Measurements from ENCODE around the gene FASTKD3.
A peak's percentile ranks its signal among the peaks of the same experiment; 100 is the strongest.

FASTKD3 gene

DNA sequence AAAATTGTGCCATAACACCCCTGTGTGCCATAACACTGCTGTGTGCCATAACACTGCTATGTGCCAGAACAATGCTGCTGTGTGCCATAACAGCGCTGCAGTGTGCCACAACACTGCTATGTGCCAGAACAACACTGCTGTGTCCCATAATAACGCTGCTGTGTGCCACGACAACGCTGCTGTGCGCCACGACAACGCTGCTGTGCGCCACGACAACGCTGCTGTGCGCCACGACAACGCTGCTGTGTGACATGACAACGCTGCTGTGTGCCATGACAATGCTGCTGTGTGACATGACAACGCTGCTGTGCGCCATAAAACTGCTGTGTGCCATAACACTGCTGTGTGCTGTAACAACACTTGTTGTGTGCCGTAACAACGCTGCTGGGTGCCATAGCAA is 43.8 kb downstream of the FASTKD3 start:
- Histone ChIP-seq H3K4ac (ENCODE audit: low read length) (no peak overlapping the region), H2BK5ac (ENCODE audit: low read length) (no peak overlapping the region), H4K91ac (ENCODE audit: low read depth, low read length, poor library complexity) (peak overlapping the region; percentile 76), H3K27ac (replicated peaks; ENCODE audit: low read length) (no peak overlapping the region), H3K9ac (ENCODE audit: low read depth, low read length, poor library complexity) (peak overlapping the region; percentile 65), H3K36me3 (replicated peaks in 1 of 2; ENCODE audit: control insufficient read depth in 2 of 2, insufficient read depth in 2 of 2, low read length in 2 of 2) (no peaks in the 10 kb centered on the region), H2AK5ac (ENCODE audit: low read depth, low read length) (peak overlapping the region; percentile 25), H4K8ac (ENCODE audit: low read depth, low read length) (peak overlapping the region; percentile 32), H3K4me1 (ENCODE audit: control insufficient read depth in 2 of 2, insufficient read depth in 1 of 2, low read depth in 1 of 2, low read length in 2 of 2) (peaks cover 0 to 2% of the 10 kb centered on the region in 2 donors), H2BK120ac (ENCODE audit: low read depth, low read length) (no peak overlapping the region), H3K23ac (ENCODE audit: low read depth, low read length, poor library complexity) (peak overlapping the region; percentile 82), H2BK12ac (ENCODE audit: low read length) (peak overlapping the region; percentile 77), H2AFZ (ENCODE audit: low read length) (no peak overlapping the region), H2BK15ac (ENCODE audit: low read length) (no peak overlapping the region), H3K4me2 (ENCODE audit: insufficient read depth, low read length, poor library complexity, severe bottlenecking) (no peak overlapping the region), H3K27me3 (ENCODE audit: control insufficient read depth in 3 of 3, insufficient read depth in 3 of 3, low read depth in 1 of 3, low read length in 3 of 3) (no peaks in the 10 kb centered on the region), H3K14ac (ENCODE audit: low read length) (peak overlapping the region; percentile 57), H3K79me1 (ENCODE audit: low read depth, low read length) (peaks cover 2% of the 10 kb centered on the region), H3K4me3 (ENCODE audit: low read length in 2 of 2) (peak overlapping the region in 1 of 2 donors; percentile 37), H3K18ac (ENCODE audit: low read length) (peak overlapping the region; percentile 57), H3K9me3 (replicated peaks in 1 of 2; ENCODE audit: control insufficient read depth in 2 of 2, insufficient read depth in 1 of 2, low read depth in 1 of 2, low read length in 2 of 2) (no peaks in the 10 kb centered on the region)
- no peak for DNase-seq (ENCODE audit: low spot score)
- no CpG with 5 or more reads among the region's 18 CpGs for WGBS, 2 donors (ENCODE audit: extremely low coverage in 2 of 2, insufficient read length in 2 of 2, insufficient replicate concordance in 1 of 2)

GRCh38 chr5:7823594-7823993 is 45.2 kb downstream of the FASTKD3 start:
- H3K27me3 ChIP-seq (ENCODE audit: control insufficient read depth in 3 of 3, insufficient read depth in 3 of 3, low read depth in 1 of 3, low read length in 3 of 3), result no peaks in the 10 kb centered on the region
- no peak overlapping the region for H2BK5ac ChIP-seq (ENCODE audit: low read length)
- H3K4me2 ChIP-seq (ENCODE audit: insufficient read depth, low read length, poor library complexity, severe bottlenecking), result no peak overlapping the region
- no peak overlapping the region for H3K23ac ChIP-seq (ENCODE audit: low read depth, low read length, poor library complexity)
- H4K91ac ChIP-seq (ENCODE audit: low read depth, low read length, poor library complexity), result no peak overlapping the region
- no peak overlapping the region for H2AFZ ChIP-seq (ENCODE audit: low read length)
- no peak overlapping the region for H3K4me3 ChIP-seq (ENCODE audit: low read length in 2 of 2)
- H2BK15ac ChIP-seq (ENCODE audit: low read length), result no peak overlapping the region
- H3K9ac ChIP-seq (ENCODE audit: low read depth, low read length, poor library complexity), result no peak overlapping the region
- H3K4ac ChIP-seq (ENCODE audit: low read length), result no peak overlapping the region
- no peak overlapping the region for H2AK5ac ChIP-seq (ENCODE audit: low read depth, low read length)
- no peak overlapping the region for H2BK120ac ChIP-seq (ENCODE audit: low read depth, low read length)
- no peak overlapping the region for H3K14ac ChIP-seq (ENCODE audit: low read length)
- H3K4me1 ChIP-seq (ENCODE audit: control insufficient read depth in 2 of 2, insufficient read depth in 1 of 2, low read depth in 1 of 2, low read length in 2 of 2), result peaks cover 0 to 2% of the 10 kb centered on the region in 2 donors
- no peak for DNase-seq (ENCODE audit: low spot score)
- WGBS, 2 donors (ENCODE audit: extremely low coverage in 2 of 2, insufficient read length in 2 of 2, insufficient replicate concordance in 1 of 2), result no CpG with 5 or more reads among the region's 8 CpGs
- no peak overlapping the region for H2BK12ac ChIP-seq (ENCODE audit: low read length)
- no peaks in the 10 kb centered on the region for H3K36me3 ChIP-seq (replicated peaks in 1 of 2; ENCODE audit: control insufficient read depth in 2 of 2, insufficient read depth in 2 of 2, low read length in 2 of 2)
- H4K8ac ChIP-seq (ENCODE audit: low read depth, low read length), result no peak overlapping the region
- H3K27ac ChIP-seq (replicated peaks; ENCODE audit: low read length), result no peak overlapping the region
- H3K79me1 ChIP-seq (ENCODE audit: low read depth, low read length), result peaks cover 2% of the 10 kb centered on the region
- no peak overlapping the region for H3K18ac ChIP-seq (ENCODE audit: low read length)
- no peaks in the 10 kb centered on the region for H3K9me3 ChIP-seq (replicated peaks in 1 of 2; ENCODE audit: control insufficient read depth in 2 of 2, insufficient read depth in 1 of 2, low read depth in 1 of 2, low read length in 2 of 2)

DNA sequence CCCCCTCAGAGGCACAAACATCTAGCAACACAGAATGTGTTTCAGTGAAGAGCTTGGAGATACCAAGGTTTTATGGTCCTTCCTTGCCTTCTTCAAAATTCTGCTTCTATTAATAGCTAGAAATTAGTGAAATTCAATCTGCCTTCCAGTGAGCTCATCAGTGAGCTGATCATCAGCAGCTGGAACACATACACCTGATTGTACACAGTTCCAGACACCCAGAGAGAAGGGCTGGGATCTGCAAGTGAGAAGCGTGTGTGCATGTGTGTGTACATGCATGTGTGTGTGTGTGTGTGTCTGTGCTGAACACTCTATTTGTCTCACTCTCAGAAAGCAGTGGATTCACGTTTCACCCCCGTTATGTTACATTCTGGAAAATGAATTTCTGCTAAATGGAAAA is 46.4 kb downstream of the FASTKD3 start:
- Histone ChIP-seq H2BK12ac (ENCODE audit: low read length) (no peak overlapping the region), H2BK5ac (ENCODE audit: low read length) (no peak overlapping the region), H3K9me3 (replicated peaks in 1 of 2; ENCODE audit: control insufficient read depth in 2 of 2, insufficient read depth in 1 of 2, low read depth in 1 of 2, low read length in 2 of 2) (no peaks in the 10 kb centered on the region), H3K4me3 (ENCODE audit: low read length in 2 of 2) (no peak overlapping the region), H4K8ac (ENCODE audit: low read depth, low read length) (no peak overlapping the region), H2BK15ac (ENCODE audit: low read length) (no peak overlapping the region), H4K91ac (ENCODE audit: low read depth, low read length, poor library complexity) (no peak overlapping the region), H3K4me1 (ENCODE audit: control insufficient read depth in 2 of 2, insufficient read depth in 1 of 2, low read depth in 1 of 2, low read length in 2 of 2) (peaks cover 0 to 2% of the 10 kb centered on the region in 2 donors), H3K4ac (ENCODE audit: low read length) (no peak overlapping the region), H2BK120ac (ENCODE audit: low read depth, low read length) (no peak overlapping the region), H2AFZ (ENCODE audit: low read length) (no peak overlapping the region), H3K14ac (ENCODE audit: low read length) (no peak overlapping the region), H3K4me2 (ENCODE audit: insufficient read depth, low read length, poor library complexity, severe bottlenecking) (no peak overlapping the region), H3K79me1 (ENCODE audit: low read depth, low read length) (peaks cover 2% of the 10 kb centered on the region), H3K18ac (ENCODE audit: low read length) (no peak overlapping the region), H2AK5ac (ENCODE audit: low read depth, low read length) (no peak overlapping the region), H3K36me3 (replicated peaks in 1 of 2; ENCODE audit: control insufficient read depth in 2 of 2, insufficient read depth in 2 of 2, low read length in 2 of 2) (no peaks in the 10 kb centered on the region), H3K9ac (ENCODE audit: low read depth, low read length, poor library complexity) (no peak overlapping the region), H3K27ac (replicated peaks; ENCODE audit: low read length) (no peak overlapping the region), H3K23ac (ENCODE audit: low read depth, low read length, poor library complexity) (no peak overlapping the region), H3K27me3 (ENCODE audit: control insufficient read depth in 3 of 3, insufficient read depth in 3 of 3, low read depth in 1 of 3, low read length in 3 of 3) (no peaks in the 10 kb centered on the region)
- no peak for DNase-seq (ENCODE audit: low spot score)
- no CpG with 5 or more reads among the region's 3 CpGs for whole genome bisulfite sequencing, 2 donors (ENCODE audit: extremely low coverage in 2 of 2, insufficient read length in 2 of 2, insufficient replicate concordance in 1 of 2)

DNA sequence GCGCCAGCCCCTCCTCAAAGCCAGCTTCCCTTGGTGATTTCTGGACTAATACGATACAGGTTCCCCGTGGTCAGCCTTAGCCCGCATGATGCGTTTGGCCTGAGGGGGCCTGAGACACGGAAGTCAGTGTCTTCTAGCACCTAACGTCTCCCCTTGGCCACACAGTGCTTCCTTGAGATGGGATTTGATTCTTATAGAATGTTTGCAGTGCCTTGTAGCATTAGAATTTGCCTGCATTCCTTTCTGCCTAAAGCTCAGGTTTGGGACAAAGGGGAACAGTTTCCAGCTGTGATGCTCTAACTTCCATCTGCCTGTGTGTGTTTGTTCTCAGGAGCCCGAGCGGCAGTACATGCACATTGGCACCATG is 52.3 kb downstream of the FASTKD3 start:
- no peak overlapping the region for H2BK5ac ChIP-seq (ENCODE audit: low read length)
- DNase-seq (ENCODE audit: low spot score), result peak; percentile 49
- H2BK12ac ChIP-seq (ENCODE audit: low read length), result no peak overlapping the region
- no peak overlapping the region for H3K18ac ChIP-seq (ENCODE audit: low read length)
- no peaks in the 10 kb centered on the region for H3K79me1 ChIP-seq (ENCODE audit: low read depth, low read length)
- peak overlapping the region; percentile 21 for H3K4me2 ChIP-seq (ENCODE audit: insufficient read depth, low read length, poor library complexity, severe bottlenecking)
- no peak overlapping the region for H2AK5ac ChIP-seq (ENCODE audit: low read depth, low read length)
- H3K9me3 ChIP-seq (replicated peaks in 1 of 2; ENCODE audit: control insufficient read depth in 2 of 2, insufficient read depth in 1 of 2, low read depth in 1 of 2, low read length in 2 of 2), result no peaks in the 10 kb centered on the region
- no CpG with 5 or more reads among the region's 9 CpGs for WGBS, 2 donors (ENCODE audit: extremely low coverage in 2 of 2, insufficient read length in 2 of 2, insufficient replicate concordance in 1 of 2)
- H4K8ac ChIP-seq (ENCODE audit: low read depth, low read length), result no peak overlapping the region
- peaks cover 0 to 19% of the 10 kb centered on the region in 2 donors for H3K4me1 ChIP-seq (ENCODE audit: control insufficient read depth in 2 of 2, insufficient read depth in 1 of 2, low read depth in 1 of 2, low read length in 2 of 2)
- no peaks in the 10 kb centered on the region for H3K36me3 ChIP-seq (replicated peaks in 1 of 2; ENCODE audit: control insufficient read depth in 2 of 2, insufficient read depth in 2 of 2, low read length in 2 of 2)
- no peak overlapping the region for H2BK120ac ChIP-seq (ENCODE audit: low read depth, low read length)
- H3K9ac ChIP-seq (ENCODE audit: low read depth, low read length, poor library complexity), result no peak overlapping the region
- no peak overlapping the region for H2BK15ac ChIP-seq (ENCODE audit: low read length)
- H3K4ac ChIP-seq (ENCODE audit: low read length), result no peak overlapping the region
- H2AFZ ChIP-seq (ENCODE audit: low read length), result peak overlapping the region; percentile 63
- H3K4me3 ChIP-seq (ENCODE audit: low read length in 2 of 2), result no peak overlapping the region
- no peak overlapping the region for H4K91ac ChIP-seq (ENCODE audit: low read depth, low read length, poor library complexity)
- H3K14ac ChIP-seq (ENCODE audit: low read length), result no peak overlapping the region
- H3K27me3 ChIP-seq (ENCODE audit: control insufficient read depth in 3 of 3, insufficient read depth in 3 of 3, low read depth in 1 of 3, low read length in 3 of 3), result no peaks in the 10 kb centered on the region
- H3K23ac ChIP-seq (ENCODE audit: low read depth, low read length, poor library complexity), result no peak overlapping the region
- peak overlapping the region; percentile 53 for H3K27ac ChIP-seq (replicated peaks; ENCODE audit: low read length)

Data from neuronal stem cell (in vitro differentiated cells).